Measurements from ENCODE around the gene TMED5.

The TMED5 gene

GRCh38 chr1:93205892-93206566, 25.8 kb upstream of the TMED5 start:
- H3F3A ChIP-seq (ENCODE audit: insufficient read depth, low read length) = no peaks in the 10 kb centered on the region
- no peaks in the 10 kb centered on the region for H4K20me1 ChIP-seq (ENCODE audit: insufficient read depth, low read length)
- no peaks in the 10 kb centered on the region for H3K27me3 ChIP-seq (ENCODE audit: insufficient read depth, low read length)
- no peak overlapping the region for H3K4me2 ChIP-seq (ENCODE audit: low read length)
- H3K9ac ChIP-seq (ENCODE audit: low read length) = no peak overlapping the region
- no peak overlapping the region for H2AFZ ChIP-seq (ENCODE audit: low read length)
- TF ChIP-seq, protein P1, sequence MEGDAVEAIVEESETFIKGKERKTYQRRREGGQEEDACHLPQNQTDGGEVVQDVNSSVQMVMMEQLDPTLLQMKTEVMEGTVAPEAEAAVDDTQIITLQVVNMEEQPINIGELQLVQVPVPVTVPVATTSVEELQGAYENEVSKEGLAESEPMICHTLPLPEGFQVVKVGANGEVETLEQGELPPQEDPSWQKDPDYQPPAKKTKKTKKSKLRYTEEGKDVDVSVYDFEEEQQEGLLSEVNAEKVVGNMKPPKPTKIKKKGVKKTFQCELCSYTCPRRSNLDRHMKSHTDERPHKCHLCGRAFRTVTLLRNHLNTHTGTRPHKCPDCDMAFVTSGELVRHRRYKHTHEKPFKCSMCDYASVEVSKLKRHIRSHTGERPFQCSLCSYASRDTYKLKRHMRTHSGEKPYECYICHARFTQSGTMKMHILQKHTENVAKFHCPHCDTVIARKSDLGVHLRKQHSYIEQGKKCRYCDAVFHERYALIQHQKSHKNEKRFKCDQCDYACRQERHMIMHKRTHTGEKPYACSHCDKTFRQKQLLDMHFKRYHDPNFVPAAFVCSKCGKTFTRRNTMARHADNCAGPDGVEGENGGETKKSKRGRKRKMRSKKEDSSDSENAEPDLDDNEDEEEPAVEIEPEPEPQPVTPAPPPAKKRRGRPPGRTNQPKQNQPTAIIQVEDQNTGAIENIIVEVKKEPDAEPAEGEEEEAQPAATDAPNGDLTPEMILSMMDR (IDR thresholded peaks at IDR 0.05; ENCODE audit: low read length) = no peak
- no peak for TF ChIP-seq EZH2 (IDR thresholded peaks at IDR 0.05; ENCODE audit: borderline replicate concordance, low read length)
- H3K79me2 ChIP-seq (ENCODE audit: insufficient read depth, low read length) = no peaks in the 10 kb centered on the region
- H3K9me3 ChIP-seq (ENCODE audit: low read length) = no peaks in the 10 kb centered on the region
- H3K27ac ChIP-seq (ENCODE audit: low read depth, low read length, poor library complexity, severe bottlenecking) = no peak overlapping the region
- no peak overlapping the region for H3K4me3 ChIP-seq (ENCODE audit: low read depth, low read length, poor library complexity, severe bottlenecking)
- peaks cover 86% of the 10 kb centered on the region for H3K36me3 ChIP-seq (ENCODE audit: insufficient read depth, low read length)
- H3K9me2 ChIP-seq (ENCODE audit: low read depth, low read length) = no peaks in the 10 kb centered on the region
- no peaks in the 10 kb centered on the region for H3K4me1 ChIP-seq (ENCODE audit: insufficient read depth, low read length, severe bottlenecking)

DNA sequence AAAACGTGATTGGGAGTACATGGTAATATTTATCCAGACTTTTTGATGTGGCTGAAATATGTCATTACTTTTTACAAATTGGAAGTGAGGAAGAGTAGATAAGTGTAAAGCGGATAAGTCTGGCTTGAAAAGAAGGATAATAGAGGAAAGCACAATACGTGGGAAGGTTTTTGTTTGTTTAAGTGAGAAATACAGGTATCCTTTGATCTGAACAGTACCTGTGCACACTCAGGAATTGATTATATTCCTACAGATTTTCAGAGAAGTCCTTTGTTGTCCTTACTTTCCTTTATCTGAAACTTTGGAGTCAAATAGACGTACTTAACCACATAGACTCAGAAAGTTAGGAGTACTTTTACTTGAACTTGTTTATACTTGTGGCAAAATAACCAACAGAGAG, 20.5 kb upstream of the TMED5 start:
- no peaks in the 10 kb centered on the region for H3K4me1 ChIP-seq (ENCODE audit: insufficient read depth, low read length, severe bottlenecking)
- no peak for TF ChIP-seq EZH2 (IDR thresholded peaks at IDR 0.05; ENCODE audit: borderline replicate concordance, low read length)
- TF ChIP-seq, protein P1 (IDR thresholded peaks at IDR 0.05; ENCODE audit: low read length) = no peak
- no peaks in the 10 kb centered on the region for H3K9me3 ChIP-seq (ENCODE audit: low read length)
- H4K20me1 ChIP-seq (ENCODE audit: insufficient read depth, low read length) = no peaks in the 10 kb centered on the region
- no peaks in the 10 kb centered on the region for H3K9me2 ChIP-seq (ENCODE audit: low read depth, low read length)
- H3K27me3 ChIP-seq (ENCODE audit: insufficient read depth, low read length) = no peaks in the 10 kb centered on the region
- H3K27ac ChIP-seq (ENCODE audit: low read depth, low read length, poor library complexity, severe bottlenecking) = no peak overlapping the region
- no peaks in the 10 kb centered on the region for H3F3A ChIP-seq (ENCODE audit: insufficient read depth, low read length)
- no peak overlapping the region for H2AFZ ChIP-seq (ENCODE audit: low read length)
- H3K36me3 ChIP-seq (ENCODE audit: insufficient read depth, low read length) = peaks cover 69% of the 10 kb centered on the region
- no peak overlapping the region for H3K4me3 ChIP-seq (ENCODE audit: low read depth, low read length, poor library complexity, severe bottlenecking)
- H3K4me2 ChIP-seq (ENCODE audit: low read length) = no peak overlapping the region
- no peaks in the 10 kb centered on the region for H3K79me2 ChIP-seq (ENCODE audit: insufficient read depth, low read length)
- H3K9ac ChIP-seq (ENCODE audit: low read length) = no peak overlapping the region

DNA sequence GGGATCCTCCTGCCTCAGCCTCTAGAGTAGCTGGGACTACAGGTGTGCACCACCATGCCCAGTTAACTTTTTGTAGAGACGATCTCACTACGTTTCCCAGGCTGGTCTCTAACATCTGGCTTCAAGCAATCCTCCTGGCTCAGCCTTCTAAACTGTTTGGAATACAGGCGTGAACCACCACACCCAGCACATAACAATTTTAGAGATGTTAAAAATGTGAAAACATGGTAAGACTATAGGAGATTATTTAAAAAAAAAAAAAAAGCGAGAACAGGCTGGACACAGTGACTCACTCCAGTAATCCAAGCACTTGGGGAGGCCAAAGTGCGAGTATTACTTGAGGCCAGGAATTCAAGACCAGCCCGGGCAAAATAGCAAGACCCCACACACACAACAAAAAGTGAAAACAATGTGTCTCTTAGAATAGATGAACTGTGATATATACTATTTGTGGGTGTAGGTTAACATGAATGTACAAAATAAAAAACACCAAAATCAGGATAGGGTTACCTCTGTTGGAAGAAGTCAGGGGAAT, 19.9 kb upstream of the TMED5 start:
- H3F3A ChIP-seq (ENCODE audit: insufficient read depth, low read length) = no peaks in the 10 kb centered on the region
- no peaks in the 10 kb centered on the region for H3K9me2 ChIP-seq (ENCODE audit: low read depth, low read length)
- no peak overlapping the region for H3K9ac ChIP-seq (ENCODE audit: low read length)
- no peak overlapping the region for H3K4me3 ChIP-seq (ENCODE audit: low read depth, low read length, poor library complexity, severe bottlenecking)
- H3K79me2 ChIP-seq (ENCODE audit: insufficient read depth, low read length) = no peaks in the 10 kb centered on the region
- no peak for TF ChIP-seq EZH2 (IDR thresholded peaks at IDR 0.05; ENCODE audit: borderline replicate concordance, low read length)
- TF ChIP-seq, protein P1 (IDR thresholded peaks at IDR 0.05; ENCODE audit: low read length) = no peak
- H3K27me3 ChIP-seq (ENCODE audit: insufficient read depth, low read length) = no peaks in the 10 kb centered on the region
- no peak overlapping the region for H3K4me2 ChIP-seq (ENCODE audit: low read length)
- H3K27ac ChIP-seq (ENCODE audit: low read depth, low read length, poor library complexity, severe bottlenecking) = no peak overlapping the region
- H3K4me1 ChIP-seq (ENCODE audit: insufficient read depth, low read length, severe bottlenecking) = no peaks in the 10 kb centered on the region
- H3K36me3 ChIP-seq (ENCODE audit: insufficient read depth, low read length) = peaks cover 69% of the 10 kb centered on the region
- no peaks in the 10 kb centered on the region for H3K9me3 ChIP-seq (ENCODE audit: low read length)
- H2AFZ ChIP-seq (ENCODE audit: low read length) = no peak overlapping the region
- H4K20me1 ChIP-seq (ENCODE audit: insufficient read depth, low read length) = no peaks in the 10 kb centered on the region
